KBM-7 (cell line): ENCODE results near the gene CIITA.

Experiments
- DNase-seq: peaks from one replicate; pipeline ENCODE4 v3.0.0-alpha.2; 2015
- in situ Hi-C: fragments of 300-500 bp; cut with MboI; formaldehyde crosslinking; loops from 2 replicates; pipeline ENCODE4 v1.14.3; 2020; ENCODE audit warnings: low sequenced_read_pairs, low pct_unique_long_range_greater_than_20kb, mixed read lengths

The CIITA gene

DNA sequence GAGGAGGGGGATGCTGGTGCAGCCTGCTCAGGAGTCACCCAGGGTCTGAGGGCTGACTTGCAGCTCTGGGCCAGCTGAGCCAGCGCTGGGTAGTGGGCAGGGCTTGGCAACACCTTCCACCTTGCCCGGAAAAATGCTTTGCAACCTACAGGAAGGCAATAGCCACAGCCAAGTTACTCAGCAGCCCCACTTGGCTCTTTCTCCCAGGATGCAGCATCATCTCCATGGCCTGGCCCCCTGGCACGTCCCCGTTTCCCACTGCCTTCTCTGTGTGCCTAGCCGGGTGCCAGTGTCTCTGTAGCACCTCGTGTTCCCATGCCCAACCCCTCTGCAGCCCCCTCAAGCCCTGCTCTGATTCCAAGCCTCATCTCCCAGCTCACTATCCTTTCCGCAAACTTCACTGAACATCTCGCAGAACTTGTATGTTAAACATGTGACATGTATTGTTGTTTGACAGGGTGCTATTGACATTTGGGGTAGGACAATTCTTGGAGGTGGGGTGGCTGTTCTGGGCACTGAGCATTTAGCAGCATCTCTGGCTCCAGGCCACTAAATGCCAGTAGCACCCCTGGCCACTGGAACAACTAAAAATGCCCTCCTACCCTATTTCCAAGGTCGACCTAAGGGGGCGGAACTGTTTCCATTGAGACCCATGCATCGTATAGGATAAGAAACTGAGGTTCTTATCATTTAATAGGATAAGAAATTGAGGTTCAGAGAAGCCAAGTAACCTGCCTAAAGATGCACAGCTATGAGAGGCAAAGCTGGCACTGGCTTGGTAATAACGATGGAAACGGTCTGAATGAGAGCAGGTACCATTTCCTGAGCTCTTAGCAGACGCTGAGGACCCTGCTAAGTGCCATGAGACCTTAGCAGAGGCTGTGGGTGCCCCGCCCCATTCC lies 53.1 kb downstream of the CIITA start:
- in situ Hi-C loops: loop anchor here (25.0 kb wide), 1 partner anchor 393 kb away; no protein-coding TSS in a partner anchor
- no peak for DNase-seq

- DNase-seq: peak; percentile 35
- in situ Hi-C loops: loop anchor here (25.0 kb wide), 1 partner anchor 393 kb away; no protein-coding TSS in a partner anchor
Observed at GRCh38 chr16:10930755-10931093, 53.7 kb downstream of the CIITA start.

DNA sequence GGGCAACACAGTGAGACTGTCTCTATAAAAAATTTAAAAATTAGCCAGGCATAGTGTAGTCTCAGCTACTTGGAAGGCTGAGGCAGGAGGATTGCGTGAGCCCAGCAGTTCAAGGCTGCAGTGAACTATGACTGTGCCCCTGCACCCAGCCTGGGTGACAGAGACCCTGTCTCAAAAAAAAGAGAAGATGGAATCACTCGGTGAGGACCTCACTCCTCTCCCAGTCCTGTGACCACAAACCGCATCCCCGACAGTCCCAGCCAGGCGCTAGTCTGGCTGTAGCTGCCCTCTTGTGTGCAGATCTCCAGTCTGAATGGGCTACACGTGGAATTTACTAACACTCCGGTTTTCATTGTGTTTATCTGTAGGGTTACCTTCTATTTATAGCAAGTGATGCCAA lies 54.1 kb downstream of the CIITA start:
- in situ Hi-C loops: loop anchor here (25.0 kb wide), 1 partner anchor 394 kb away; no protein-coding TSS in a partner anchor
- peak; percentile 52 for DNase-seq

GRCh38 chr16:10931977-10932632 lies 55.1 kb downstream of the CIITA start:
- in situ Hi-C loops: loop anchor here (25.0 kb wide), 1 partner anchor 395 kb away; no protein-coding TSS in a partner anchor

DNA sequence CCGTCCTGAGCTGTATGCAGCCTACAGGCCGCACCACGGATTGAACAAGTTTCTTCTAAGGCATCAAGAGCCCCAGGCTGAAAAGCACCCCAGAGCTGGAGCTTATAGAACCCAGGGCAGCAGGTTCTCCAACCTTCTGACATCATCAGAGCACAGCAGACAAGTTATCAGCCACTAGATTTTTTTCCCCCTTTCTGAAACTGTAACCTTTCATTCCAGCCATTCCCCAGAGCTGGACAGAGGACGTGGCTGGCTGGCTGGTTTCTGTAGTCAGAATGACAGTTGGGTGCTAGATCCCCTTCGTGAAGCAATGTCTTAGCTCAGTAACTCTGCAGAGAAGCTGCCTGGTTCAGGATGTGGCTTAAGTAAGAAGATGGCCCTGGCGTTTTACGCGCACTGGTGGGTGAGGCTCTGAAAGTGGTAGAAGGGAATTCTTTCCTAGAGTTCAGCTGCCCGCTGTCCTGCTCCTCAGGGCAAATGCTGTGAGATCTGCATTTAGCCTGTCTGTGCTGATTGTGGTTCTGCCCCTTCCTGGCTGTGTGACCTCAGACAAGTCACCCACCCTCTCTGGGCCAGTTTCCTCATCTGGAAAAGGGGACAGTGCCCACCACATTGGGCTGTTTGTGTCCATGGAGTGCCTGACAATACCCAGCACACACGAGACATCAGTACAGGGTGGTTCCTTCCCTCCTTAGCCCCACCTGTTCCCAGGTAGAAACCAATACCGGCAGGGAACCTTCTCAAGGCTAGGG lies 56.1 kb downstream of the CIITA start:
- no peak for DNase-seq
- in situ Hi-C loops: loop anchor here (25.0 kb wide), 1 partner anchor 396 kb away; no protein-coding TSS in a partner anchor

More at GRCh38 chr16:10931977-10932632, 55.1 kb downstream of the CIITA start:
- DNase-seq: no peak

- DNase-seq: no peak
- in situ Hi-C loops: loop anchor here (25.0 kb wide), 1 partner anchor 397 kb away; no protein-coding TSS in a partner anchor
Observed at GRCh38 chr16:10933865-10934264, 56.9 kb downstream of the CIITA start.

- in situ Hi-C loops: loop anchor here (25.0 kb wide), 1 partner anchor 397 kb away; no protein-coding TSS in a partner anchor
- no peak for DNase-seq
Observed at GRCh38 chr16:10934325-10935107, 57.5 kb downstream of the CIITA start.

GRCh38 chr16:10935226-10935915 lies 58.4 kb downstream of the CIITA start:
- in situ Hi-C loops: loop anchor here (25.0 kb wide), 1 partner anchor 398 kb away; no protein-coding TSS in a partner anchor
- no peak for DNase-seq

- no peak for DNase-seq
- in situ Hi-C loops: loop anchor here (25.0 kb wide), 1 partner anchor 399 kb away; no protein-coding TSS in a partner anchor
Observed at GRCh38 chr16:10936272-10936984, 59.4 kb downstream of the CIITA start.

DNA sequence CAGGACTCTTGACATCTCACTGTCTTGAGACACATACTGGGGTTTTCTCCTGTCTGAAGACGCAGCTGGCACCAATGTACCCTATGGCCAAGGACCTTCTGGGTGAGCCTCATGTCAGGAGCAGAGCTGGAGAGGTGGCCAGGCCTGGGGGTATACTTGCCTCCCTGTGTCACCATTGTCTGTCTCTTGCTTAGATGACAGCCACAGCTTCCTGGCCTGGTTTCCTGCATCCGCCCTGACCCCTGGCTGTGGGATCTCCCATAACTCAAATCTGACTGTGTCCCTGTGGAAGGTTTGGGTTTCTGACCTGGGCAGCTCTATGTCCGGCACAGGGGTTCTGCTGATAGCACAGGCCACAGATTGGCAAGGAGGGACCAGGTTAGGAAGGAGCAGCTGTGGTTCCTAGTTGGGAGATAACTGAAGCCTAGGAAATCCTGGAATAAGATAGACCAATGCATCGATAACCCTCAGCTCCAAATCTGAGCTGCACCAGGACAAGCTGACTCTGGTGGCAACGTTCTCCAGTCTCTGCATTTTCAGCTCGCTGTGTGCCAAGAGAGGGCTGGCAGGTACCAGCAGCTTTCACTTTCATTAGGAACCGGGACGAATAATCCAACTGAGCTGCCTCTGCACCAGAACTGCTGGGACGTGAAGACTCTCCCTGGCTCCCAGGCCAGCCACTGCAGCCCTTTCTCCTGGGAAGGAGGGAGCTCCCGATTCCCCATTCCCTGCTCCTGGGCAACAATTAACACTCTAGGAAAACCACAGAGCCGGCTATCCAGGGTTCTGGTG lies 60.3 kb downstream of the CIITA start:
- DNase-seq: no peak
- in situ Hi-C loops: loop anchor here (25.0 kb wide), 1 partner anchor 400 kb away; no protein-coding TSS in a partner anchor

DNA sequence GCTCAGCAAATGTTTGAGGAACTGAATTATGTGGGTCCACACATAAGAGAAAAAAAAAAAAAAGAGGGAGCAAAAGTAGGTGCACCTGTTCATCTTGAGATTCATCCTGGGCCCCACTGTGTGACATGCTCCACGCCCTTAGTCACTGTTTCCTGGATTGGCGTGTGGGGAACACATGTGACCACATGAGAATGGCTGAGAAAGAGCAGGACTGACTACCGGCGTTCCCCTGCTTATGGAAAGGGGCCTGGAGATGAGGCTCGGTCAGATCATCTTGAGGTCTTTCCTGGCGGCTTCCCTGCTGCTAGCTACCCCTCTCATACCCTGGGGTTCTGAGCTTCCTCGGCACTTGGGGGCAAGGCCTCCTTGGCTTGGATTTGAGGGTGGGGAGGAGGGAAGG lies 61.3 kb downstream of the CIITA start:
- in situ Hi-C loops: loop anchor here (25.0 kb wide), 1 partner anchor 401 kb away; no protein-coding TSS in a partner anchor
- DNase-seq: no peak

DNA sequence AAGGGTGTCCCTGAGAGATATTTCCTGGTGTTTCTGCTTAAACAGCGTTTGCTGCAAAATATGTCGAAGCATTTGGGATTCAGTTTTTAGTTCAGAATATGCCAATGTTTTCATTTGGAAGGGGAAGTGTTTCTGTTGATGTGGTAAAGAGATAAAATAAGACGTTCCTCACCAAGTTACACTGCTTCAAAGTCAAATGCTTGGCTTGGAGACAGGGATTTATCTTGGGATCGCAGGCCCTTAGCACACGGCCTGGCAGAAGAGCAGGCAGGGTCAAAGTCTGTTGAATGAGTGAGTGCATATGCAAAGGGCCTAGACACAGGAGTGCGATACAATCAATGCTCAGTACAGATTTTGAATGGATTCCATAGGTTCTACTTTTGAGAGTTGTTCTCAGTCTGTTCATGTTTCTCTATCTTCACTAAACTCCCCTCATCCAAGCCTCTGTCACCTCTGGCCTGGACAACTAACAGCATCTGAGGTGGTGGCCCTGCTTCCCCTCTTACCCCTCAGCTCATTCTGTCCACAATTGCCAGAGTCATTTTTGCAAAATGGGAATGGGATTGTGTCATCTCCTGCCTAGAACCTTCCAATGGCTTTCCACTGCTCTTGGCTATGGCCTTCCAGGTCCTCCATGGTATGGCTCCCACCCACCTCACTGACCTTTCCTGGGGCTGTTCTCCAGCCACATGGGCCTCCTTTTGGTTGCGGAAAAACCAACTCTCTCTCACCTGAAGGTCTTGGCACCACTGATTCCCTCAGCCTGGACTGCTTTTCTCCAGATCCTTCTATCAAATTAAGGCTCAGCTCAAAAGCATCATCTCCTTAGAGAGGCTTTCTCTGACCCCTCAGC lies 62.0 kb downstream of the CIITA start:
- DNase-seq: peak; percentile 34
- in situ Hi-C loops: loop anchor here (25.0 kb wide), 1 partner anchor 402 kb away; no protein-coding TSS in a partner anchor

GRCh38 chr16:10939649-10940234 lies 62.7 kb downstream of the CIITA start:
- in situ Hi-C loops: loop anchor here (25.0 kb wide), 1 partner anchor 402 kb away; no protein-coding TSS in a partner anchor
- no peak for DNase-seq

DNA sequence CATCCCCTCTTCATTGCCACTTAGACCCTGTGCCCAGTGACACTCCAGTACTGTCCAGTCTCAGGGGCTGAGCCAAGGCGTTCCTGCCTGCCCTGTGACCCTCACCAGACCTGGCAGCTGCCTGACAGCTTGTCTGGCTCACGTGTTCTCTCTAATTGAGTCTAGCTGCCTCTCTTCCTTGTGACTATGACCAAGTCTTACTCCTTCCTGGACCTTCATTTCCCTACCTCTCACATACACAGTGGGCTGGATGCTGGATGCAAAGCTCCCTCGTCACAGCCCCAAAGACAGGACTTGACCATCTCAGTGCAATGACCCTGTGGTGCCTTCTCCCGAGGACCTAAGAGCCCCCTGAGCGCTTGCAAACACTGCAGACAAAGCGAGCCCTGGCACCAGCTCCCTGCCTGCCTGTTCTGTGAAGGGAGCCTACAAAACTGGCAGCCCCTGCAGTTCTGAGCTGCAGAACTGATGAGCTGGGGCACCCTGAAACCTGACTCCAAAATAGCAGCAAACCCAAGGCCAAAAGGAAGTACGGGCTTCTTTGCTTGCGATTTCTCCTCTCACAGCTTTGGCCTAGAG lies 63.6 kb downstream of the CIITA start:
- in situ Hi-C loops: loop anchor here (25.0 kb wide), 1 partner anchor 403 kb away; no protein-coding TSS in a partner anchor
- no peak for DNase-seq
